HuH-7.5 (cell line): Measurements from ENCODE around the gene NRF1.

Experiments
- DNase-seq: peaks from one replicate; pipeline ENCODE4 v3.0.0; 2011; ENCODE audit warnings: low spot score

The NRF1 gene

DNA sequence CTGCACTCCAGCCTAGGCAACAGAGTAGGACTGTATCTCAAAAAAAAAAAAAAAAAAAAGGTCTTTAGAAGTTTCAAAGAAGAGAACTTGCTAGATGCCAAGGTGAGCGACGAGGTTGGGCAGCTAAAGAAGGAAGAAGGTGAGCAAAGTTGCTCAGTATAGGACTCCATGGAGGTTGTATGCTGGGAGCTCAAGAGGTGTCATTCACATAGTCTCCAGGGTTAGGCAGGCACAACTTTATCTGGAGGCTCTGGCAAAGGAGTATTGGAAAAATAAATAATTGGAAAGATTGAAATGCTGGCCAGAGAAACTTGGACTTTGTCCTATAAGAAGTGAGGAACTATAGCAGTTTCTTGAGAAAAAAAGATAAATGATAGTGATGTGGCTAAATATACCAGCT lies 74.5 kb downstream of the NRF1 start:
- DNase-seq = no peak

DNA sequence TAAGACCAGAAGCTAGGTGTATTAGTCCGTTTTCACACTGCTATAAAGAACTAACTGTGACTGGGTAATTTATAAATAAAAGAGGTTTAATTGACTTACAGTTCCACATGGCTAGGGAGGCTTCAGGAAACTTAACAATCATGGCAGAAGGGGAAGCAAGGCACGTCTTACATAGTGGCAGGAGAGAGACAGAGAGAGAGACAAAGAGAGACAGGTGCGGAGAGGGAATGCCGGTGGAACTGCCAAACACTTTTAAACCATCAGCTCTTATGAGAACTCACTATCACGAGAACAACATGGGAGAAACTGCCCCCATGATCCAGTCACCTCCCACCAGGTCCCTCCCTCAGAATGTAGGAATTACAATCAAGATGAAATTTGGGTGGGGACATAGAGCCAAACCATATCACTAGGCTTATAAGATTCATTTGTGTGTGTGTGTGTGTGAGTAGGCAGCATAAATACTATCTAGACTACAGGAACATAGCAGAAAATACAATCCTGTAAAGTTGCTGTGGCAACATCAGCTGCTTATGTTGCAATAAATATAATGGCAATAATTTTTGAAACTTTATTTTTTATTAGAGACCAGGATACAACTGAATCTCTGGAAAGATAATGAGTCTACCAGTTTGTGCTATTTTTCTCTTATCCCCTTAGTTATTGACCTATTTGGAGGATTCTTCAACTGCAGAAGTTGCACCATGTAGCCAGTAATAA lies 77.1 kb downstream of the NRF1 start:
- DNase-seq = no peak

DNA sequence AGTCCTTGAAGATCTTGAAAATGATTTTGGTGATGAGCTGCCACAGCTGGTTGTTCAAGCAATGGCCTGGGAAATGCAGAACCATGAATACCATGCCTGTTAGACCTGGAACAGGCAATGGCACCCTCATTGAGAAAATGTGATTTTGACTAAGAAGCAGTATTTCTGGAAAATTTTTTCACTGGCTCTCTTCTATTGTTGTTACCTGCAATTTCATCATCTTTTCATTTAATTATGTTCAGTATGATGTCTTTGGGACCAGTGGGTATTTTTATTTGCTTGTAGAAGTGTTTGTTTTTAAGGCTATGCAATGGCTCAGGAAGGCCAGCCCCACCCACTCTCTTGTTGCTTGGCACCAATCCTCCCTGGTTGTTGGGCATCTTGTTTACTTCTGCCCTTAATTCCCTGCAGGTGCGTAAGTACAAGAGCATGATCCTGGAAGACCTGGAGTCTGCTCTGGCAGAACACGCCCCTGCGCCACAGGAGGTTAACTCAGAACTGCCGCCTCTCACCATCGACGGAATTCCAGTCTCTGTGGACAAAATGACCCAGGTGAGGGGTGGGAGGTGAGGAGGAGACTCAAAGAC lies 78.6 kb downstream of the NRF1 start:
- no peak for DNase-seq

DNA sequence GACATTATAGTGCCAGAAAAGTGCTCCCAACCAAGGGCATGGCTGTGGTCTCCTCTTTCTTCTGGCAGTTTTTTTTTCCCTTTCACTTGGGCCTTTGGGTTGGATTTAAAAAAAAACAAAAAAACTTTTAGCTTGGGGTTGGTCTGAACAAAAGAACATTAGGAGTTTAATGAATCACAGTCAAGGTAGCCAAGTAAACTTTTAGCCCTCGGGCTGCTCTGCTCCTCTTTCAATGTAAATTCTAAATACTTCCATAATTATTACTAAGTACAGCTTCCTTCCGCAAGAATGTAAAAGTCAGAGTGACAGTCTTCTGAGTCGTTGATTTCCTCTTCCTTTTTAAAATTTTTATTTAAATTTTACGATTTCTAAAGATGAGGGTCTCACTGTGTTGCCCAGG lies 79.2 kb downstream of the NRF1 start:
- DNase-seq = no peak

DNA sequence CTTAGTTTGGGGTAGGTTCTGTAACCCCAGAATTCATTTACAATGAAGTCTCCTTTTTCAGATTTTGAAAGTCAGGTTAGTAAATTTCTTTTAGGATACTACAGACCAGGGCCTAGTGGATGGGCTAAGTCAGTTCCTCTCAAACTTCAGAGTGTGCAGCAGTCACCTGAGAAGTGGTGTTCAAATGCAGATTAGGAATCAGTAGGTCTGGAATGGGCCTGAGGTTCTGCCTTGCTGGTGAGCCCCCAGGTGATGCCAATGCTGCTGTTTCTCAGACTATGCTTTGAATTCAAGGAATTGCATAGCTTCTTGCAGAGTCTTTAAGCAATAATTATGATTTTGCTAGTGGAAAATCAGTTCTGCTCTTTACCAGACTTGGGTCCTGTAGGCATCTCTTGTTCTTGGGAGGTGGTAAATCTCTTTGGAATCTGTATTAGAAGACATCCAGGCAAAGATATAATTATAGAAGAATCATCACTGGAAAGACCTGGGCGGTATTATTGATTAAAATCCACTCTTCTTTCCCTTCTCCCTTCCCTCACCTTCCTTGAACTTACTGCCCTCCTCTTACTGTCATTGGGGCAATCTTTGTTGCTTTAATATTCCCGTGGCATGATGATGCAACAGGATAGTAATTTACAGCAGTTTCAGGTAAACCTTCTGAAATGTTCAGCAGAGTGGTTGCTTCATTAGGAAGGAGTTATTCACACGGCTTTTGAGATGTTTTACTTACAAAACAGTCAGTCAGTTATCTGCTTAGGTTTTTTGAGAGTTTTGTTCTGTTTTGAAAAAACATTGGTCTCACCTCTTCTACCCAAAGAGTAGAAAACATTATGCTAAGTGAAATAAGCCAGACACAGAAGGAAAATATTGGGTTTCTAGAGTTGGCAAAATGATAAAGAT lies 87.2 kb downstream of the NRF1 start:
- no peak for DNase-seq

DNA sequence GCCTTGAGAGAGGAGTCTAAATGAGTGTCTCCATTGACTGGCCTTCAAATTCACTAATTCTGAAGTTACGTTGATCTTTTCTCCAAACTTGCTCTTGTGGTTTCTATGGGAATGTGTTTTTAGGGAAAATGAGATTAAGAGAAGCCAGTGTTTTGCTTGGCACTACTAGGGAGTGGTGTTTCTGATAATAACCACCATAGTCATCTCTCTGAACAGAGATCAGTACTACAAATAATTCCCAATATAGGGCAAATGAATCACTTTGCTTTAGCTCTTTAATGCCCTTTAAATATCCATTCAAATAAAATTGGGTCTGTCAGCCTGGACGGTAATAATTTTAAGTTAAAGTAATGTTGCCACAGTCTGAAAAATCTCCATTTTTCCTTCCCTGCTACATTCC lies 90.8 kb downstream of the NRF1 start:
- no peak for DNase-seq

DNA sequence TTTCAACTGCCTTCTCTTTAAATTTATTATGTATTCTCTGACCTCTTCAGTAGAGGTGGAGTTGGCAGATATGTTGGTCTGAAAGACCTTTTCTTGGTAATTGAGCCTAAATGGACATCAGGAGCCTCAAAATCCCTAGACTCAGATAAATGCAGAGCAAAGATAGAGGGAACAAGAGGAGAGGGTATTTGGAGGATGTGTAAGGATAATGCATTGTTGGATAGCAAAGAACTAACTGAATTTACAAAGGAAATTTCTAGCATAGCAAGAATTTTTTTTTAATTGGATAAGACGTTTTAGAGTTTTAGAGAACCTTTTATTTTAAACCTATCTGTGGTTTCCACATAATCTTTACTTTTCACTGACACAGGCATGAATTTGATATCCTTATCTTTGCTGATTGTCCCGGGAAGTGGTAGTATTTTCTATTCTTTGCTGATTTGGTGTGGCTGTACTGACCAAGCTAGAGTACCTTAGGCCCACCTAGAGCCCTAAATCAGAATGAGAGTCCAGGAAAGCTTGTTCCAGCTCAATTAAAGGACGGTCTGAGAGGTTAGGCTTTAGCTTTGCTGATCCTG lies 91.3 kb downstream of the NRF1 start:
- no peak for DNase-seq

DNA sequence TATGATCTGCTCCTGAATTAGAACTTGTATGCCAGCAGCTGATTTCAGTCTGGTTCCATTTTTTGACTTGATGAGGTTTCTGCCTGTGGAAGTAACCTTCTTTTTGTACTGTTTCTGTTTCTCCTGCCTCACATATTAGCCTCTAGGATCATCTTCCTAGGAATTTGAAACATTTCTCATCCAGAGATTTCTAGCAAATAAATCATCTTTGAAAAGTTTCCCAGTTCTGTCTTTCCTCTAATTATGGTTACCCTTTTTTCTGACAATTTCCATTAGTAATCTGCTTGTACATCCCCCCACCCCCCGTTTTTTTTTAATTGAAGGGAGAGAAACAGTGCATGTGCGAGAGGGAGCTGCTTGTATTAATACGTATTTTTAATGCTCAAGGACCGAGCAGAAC lies 92.2 kb downstream of the NRF1 start:
- DNase-seq = no peak

DNA sequence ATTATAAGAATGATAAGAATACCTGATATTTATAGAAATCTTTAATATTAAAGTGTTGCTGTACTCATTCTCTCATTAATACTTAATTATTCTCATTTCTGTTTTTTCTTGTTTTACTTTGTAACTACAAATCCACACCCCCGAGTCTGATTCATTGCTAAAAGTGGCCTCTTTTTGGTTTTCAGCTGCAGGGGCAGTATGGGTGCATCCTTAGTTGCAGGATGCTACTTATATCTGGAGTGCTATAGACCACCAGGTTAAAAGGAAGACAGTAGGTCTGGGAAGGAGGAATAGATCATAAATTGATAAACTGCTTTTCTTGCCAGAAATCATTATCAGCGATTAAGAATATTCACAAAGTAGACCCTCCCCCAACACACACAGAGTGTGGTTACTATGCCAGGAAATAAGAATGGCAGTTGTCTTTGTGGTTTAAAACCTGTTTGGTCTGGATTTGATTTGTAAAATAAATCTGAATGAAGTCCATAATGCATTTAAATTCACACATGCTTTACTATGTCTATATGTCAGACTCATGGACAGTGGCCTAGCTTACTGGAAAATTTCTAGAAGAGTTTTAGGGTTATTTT lies 96.5 kb downstream of the NRF1 start:
- no peak for DNase-seq

DNA sequence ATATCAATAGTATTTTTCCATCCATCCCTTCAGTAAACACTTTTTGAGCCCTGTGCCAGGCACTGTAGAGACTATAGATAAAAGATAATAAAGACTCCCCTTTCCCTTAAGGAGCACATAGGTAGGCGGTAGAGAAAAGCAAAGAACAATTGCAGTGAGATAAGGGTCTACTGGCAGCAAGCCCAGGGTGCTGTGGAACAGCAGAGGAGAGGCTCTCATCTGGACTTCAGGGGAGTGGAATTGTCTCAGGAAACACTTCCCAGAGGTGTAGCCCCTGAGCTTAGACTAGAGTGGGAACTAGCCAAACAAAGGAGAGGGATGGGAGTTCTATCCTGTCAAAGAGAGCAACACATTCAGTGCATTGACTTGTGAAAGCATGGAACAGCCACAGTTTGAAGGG lies 102.0 kb downstream of the NRF1 start:
- no peak for DNase-seq

DNA sequence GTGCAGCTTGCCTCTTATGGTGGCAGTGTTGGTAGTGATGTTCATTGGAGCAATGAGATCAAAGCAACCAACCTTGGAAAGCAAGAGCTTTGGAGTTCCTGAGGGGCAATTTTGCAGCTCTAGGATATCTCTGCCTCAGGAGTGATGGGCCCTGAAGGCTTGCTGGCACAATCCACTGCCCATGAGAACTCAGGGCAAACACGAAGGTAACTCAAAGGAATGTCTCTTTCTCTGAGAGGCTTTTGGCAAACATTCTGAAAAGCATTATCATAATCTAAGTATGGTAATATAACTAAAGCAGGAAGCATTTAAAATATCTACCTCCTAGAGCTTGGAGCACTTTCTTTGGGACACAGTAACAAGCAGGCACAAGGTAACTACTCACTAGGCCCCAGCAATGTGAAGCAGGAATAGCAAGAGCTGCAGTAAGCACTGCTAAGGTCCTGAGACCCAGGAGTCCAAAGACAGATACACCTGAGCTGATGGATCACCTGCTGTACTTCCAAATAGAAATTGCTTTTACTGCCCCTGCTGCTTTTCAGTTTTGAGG lies 103.1 kb downstream of the NRF1 start:
- DNase-seq = no peak

DNA sequence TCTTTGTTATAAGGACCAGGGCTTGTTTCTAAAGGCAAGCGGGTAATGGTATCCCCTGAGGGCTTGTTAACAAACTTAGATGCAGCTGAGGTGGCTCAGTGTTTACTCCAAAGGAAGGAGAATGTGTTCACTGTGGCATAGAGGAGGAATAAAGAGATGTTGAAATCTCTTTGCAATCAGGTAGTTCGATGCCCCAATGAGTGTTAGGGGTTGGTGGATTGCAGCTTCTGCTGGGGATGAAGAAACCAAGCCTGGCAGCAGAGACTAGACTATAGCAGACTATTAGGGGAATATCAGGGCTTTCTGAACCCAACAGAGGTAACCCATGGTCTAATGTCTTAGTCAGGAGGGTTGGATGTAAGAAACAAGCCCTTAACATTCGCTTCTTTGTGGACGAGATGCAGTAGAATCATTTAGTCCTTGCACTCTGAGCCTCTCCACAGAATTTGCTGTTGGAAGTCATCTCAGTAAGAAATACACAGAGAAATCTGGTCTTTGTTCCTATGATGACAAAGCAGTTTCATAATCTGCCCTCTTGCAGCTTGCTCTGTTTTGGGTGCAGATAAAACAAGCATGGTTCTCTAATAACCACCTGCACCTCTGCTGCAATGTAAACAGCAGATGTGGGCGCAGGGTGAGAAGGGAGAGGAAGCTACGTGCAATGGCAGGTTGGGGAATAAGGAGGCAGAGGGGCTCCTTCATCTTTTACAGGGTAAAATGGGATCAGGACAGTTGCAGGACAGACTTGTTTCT lies 108.6 kb downstream of the NRF1 start:
- DNase-seq = peak; percentile 21

DNA sequence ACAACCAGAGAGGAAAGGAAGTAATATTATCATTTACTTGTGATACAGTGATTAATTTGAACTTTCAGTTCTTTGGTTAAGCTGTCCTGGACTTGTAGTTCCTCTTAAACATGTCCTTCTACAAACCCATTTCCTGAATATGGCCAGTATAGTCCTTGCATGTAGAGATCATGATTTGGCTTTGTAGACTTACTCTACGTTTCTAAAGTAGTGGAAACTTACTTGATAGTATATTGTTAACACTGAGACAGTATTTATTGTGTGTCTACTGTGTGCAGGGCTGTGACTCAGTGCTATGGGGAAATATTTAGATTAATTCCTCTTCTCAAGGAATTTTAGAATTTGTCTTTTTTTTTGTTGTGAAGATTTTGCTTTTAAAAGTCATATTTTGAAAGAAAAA lies 109.5 kb downstream of the NRF1 start:
- DNase-seq = no peak

DNA sequence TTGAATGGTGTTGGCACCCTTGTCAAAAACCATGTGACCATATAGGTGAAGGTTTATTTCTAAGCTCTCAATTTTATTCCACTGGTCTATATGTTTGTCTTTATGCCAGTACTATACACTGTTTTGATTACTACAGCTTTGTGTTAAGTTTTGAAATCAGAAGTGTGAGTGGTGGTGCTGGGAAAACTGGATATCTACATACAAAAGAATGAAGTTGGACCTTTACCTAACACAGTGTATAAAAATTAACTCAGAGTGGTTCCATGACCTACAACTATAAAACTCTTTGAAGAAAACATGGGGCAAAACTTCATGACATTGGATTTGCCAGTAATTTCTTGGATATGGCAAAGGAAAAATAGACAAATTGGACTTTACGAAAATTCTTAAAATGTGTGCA lies 112.2 kb downstream of the NRF1 start:
- no peak for DNase-seq

DNA sequence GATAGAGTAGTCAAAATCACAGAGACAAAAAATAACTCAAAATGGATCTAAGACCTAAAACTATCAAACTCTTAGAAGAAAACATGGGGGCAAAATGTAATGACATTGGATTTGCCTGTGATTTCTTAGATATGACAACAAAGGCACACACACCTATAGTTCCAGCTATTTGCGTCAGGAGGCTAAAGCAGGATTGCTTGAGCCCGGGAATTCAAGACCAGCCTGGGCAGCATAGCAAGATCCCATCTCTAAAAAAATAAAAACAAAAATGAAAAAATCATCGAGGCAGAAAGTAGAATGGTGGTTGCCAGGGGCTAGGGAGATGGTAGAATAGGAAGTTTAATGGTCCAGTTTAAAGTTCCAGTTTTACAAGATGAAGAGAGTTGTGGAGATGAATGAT lies 113.3 kb downstream of the NRF1 start:
- no peak for DNase-seq

DNA sequence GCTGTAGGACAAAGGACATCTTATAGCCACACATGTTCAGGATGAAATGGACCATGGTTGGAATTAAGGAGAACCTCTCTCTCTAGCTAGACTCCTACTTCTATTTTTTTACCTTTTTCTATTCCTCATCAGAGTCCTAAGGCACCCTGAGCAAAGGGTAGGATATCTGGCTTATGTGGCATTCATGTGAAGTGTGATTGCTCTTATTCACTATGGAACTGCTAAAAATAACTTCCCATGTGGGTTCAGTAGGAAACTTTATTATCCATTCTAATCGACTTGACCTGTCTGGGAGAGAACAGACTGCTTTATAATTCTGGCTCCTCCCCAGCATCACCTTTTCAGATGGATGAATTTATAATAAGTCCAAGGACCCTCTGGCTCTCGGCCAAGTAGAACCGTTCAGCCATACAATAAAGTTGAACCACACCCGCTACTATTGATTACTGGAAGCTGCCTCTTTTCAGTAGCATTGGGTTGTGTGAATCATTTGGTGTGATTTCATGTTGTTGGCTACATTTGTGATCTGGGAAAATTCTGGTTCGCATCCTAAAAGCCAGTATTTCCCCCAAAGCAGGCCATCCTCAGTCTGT lies 117.5 kb downstream of the NRF1 start:
- no peak for DNase-seq

DNA sequence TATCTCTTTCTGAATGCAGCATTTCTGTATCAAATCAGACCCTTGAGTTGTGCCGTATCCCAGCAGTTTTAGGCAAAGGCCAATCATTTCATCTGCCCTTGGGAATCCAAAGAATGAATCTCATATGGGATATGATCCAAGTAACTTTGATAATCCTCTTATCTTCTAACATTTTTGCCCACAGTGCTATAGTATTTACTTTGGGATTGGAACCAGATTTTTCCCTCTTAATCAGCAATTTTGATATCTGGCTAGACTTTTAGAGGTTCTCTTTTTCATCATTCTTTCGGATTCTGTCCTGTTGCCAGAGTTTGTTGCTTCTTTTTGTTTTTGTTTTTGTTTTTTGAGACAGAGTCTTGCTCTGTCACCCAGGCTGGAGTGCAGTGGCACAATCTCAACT lies 118.0 kb downstream of the NRF1 start:
- DNase-seq = no peak

DNA sequence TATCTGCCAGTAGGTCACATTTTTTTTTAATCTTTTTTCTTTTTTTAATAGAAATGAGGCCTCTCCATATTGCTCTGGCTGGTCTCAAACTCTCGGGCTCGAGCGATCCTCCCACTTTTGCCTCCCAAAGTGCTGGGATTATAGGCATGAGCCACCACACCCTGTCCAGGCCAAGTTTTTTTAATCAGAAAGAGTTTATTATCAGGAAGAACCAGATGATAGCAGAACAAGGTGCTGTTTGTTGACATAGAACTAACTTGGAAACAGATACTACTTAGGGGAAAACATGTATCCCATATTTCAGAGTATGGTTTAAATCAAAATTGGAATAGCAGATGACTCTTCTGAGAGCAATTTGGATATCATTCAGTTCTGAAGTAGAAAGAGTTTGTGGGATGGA lies 118.6 kb downstream of the NRF1 start:
- DNase-seq = no peak

DNA sequence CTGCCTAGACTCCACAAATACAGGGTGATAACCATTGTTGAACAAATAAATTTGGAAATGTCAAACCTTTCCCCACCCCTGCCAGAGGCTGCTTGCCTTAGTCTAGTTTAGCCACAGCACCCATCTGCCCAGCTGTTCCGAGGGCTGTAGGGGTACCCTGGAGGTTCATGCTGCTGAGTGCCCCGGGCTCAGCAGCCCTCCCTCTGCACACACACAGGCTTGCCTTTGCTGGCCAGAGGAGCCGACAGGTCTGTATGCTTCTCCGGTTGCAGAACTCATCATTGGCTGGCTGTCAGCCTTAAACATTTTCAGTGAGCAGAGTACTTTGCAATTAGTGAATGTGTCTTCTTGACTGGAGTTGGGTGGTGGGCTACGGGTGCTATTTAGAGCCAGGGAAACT lies 122.9 kb downstream of the NRF1 start:
- DNase-seq = no peak

DNA sequence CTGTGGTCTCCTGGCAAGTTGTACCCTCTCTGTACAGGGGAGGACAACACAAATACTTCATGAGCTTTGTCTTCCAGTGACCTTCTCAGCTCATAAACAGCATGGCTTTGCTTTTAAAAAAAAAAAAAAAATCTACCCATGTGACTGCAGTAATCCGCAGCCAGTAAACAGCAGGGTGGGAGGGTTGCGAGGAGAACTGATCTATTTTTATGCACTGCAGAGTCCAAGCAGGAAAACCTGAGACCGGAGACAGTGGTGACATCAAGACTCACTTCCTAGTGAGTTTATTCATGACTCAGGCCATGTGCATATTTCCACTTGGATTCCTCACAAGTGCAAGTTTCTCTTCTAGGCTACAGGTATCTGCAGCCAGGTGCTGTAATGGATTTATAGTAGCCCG lies 127.9 kb downstream of the NRF1 start:
- DNase-seq = no peak
